ENCODE results near the gene ATOX1.
"Not testable (repeated sequence)": the region's sequence is repeated elsewhere in the genome, so short reads cannot be mapped to it uniquely, and the experiment has no call there.

Gene ATOX1

GRCh38 chr5:151729597-151729996 is 28.8 kb downstream of the ATOX1 start:
- not testable (repeated sequence) for DNase-seq

DNA sequence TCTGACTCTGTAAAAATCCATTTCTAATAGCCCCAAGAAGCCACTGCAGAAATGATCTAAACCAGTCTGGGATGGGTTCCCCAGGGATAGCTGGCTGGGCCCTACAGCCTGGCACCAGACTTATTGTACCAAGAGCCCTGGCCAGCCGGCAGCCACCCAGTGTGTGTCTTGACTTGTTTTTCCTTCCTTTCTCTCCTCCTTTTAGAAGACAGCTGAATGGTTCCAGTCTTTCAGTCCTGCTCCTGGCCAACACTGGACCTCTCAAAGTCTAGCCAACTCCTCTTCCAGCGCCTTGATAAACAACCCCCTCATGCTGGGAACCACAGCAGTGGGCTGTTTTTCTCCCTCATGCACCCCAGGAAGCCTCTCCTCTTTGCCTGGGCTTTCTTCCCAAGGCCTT is 34.1 kb downstream of the ATOX1 start:
- DNase-seq = no peak

DNA sequence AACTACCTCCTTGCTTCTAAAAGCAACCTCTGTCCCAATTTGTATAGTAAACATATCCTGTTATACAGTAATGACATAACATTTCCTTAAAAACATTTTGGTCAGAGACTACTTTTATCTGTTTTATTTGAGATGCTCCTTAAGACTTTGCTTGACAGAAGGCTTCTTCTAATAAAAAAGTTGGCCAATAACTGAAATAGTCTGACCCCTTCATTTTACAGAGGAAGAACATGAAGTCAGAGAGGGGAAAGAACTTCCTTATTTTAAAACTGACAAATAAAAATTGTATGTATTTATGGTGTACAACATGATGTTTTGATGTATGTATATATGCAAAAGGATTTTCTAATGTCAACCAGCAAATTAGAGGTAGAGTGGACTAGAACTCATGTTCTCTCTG is 35.9 kb downstream of the ATOX1 start:
- no peak for DNase-seq

- DNase-seq = no peak
Measured at GRCh38 chr5:151721812-151722391, 36.5 kb downstream of the ATOX1 start.

- no peak for DNase-seq
Measured at GRCh38 chr5:151721087-151721646, 37.3 kb downstream of the ATOX1 start.

GRCh38 chr5:151720215-151720614 is 38.2 kb downstream of the ATOX1 start:
- DNase-seq = no peak

- no peak for DNase-seq
Measured at GRCh38 chr5:151719228-151720000, 39.0 kb downstream of the ATOX1 start.

GRCh38 chr5:151718646-151719045 is 39.8 kb downstream of the ATOX1 start:
- no peak for DNase-seq

GRCh38 chr5:151718153-151718552 is 40.3 kb downstream of the ATOX1 start:
- DNase-seq = no peak

DNA sequence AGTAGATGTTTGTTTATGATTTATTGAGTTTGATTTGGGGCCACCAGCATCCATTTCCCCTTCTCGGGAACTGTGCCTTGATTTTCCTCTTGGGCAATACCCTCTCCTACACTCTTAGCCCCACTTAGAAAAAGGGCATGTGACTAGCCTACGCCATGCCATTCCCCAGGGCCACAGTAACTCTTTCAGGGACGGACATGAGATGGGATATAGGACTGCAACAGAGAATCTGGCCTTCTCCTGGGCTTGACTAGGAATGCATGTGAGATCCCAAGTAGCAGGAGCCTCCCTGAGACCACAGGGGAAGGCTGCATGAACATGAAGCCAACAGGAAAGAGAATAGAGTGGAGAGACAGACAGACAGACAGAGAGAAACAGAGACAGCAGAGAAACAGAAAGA is 41.0 kb downstream of the ATOX1 start:
- DNase-seq = no peak

- DNase-seq = no peak
Measured at GRCh38 chr5:151709109-151709735, 49.2 kb downstream of the ATOX1 start.

- DNase-seq = no peak
Measured at GRCh38 chr5:151708126-151708525, 50.3 kb downstream of the ATOX1 start.

- no peak for DNase-seq
Measured at GRCh38 chr5:151707567-151707966, 50.9 kb downstream of the ATOX1 start.

DNA sequence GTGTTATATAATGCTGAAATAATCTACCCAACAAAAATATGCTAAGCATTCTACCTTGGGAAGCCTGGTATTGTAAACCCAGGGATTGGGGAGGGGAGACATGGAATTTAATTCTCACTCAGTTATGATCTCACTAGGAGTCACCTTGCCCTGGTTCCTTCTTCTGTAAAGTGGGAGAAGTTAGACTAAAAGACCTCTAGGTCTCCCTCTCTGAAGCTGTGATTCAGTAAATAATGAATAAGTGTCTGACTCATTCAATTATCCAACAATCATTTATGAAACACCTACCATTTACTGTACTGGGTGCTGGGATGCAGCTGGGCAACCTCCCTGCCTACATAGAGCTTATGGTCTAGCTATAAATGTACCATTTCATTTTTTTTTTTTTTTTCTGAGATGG is 51.5 kb downstream of the ATOX1 start:
- no peak for DNase-seq

GRCh38 chr5:151703780-151704179 is 54.7 kb downstream of the ATOX1 start:
- DNase-seq = no peak

DNA sequence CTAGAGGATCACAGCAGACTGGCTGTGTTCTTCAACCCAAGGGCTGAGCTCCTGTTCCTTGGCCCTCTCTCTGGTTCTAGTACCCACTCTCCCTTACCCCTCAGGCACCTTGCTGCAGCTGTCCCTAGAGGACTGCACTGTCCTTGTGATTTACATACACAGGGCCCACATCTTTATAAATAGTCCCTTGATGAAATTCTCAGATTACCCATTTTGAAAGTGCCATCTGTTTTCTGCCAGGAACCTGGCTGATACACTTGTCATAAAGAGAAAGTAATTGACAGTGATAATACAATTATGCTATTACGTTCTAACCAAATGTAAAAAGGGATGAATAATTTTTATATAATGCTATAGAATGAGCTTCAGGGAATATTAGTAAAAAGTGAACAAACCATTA is 55.2 kb downstream of the ATOX1 start:
- DNase-seq = no peak

DNA sequence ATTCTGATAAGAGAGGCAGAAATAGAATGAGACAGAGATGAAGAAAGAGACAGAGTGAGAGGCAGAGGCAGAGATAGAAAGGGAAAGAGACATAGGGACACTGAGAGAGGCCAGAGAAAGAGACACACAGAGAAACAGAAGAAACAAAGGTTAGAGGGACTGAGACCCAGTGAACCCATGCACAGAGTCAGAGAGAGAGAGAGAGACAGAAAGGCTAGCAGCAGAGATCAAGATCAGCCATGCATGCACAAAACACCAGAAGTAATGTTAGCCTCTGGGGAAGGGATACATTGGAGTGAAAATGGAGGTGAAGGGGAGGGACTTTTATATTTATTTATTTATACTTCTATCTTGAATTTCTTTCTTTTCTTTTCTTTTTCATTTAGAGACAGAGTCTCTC is 57.6 kb downstream of the ATOX1 start:
- no peak for DNase-seq

DNA sequence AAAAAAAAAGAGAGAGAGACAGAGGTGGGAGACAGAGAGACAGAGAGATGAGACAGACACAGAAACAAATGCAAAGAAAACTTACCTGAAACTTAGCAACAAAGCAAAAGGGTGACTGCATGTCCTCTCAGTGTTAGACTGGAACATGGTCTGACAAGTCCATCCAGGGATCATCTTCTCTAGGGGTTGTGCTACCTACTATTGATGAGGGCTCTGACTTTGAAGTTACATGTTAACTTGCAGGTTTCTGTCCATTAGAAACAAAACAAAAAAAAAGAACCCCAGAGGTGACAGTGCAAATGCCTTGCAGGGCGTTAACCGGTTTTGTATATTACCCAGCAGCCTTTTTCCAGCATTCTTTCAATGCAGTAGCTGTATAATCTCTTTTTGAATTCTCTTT is 58.1 kb downstream of the ATOX1 start:
- DNase-seq = no peak

DNA sequence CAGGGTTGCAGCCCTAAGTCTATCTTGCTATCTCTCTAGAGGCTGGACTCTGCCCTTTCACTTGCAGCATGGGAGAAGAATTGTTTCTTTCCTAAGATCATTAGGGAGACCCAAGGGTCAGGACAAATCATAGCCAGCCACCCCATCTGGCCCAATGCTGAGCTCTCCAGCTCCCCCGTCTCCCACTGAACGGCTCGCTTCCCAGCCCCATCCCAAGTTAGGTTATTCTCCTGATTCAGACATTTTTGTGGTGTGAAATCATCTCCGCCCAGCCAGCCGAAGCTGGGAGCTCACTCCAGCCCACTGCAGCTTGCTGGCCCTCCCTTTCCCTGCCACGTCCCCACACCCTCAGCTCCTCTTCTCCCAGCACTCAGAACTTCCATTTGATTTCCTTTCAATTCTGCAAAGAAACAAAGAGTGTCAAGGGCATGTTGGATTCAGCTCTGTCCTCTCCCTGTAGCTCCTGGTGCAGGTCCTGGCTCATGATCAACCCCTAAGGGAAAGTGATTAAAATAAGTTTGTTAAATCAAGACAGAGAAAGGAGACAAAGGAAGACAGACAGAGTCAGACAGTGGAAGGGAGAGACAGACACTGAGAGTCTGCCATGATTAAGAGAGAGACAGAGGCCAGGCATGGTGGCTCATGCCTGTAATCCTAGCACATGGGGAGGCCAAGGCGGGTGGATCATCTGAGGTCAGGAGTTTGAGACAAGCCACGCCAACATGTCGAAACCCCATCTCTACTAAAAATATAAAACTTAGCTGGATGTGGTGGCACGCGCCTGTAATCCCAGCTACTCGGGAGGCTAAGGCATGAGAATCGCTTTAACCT is 59.1 kb downstream of the ATOX1 start:
- DNase-seq = no peak

- DNase-seq = not testable (repeated sequence)
Measured at GRCh38 chr5:151698081-151698480, 60.4 kb downstream of the ATOX1 start.

- DNase-seq = no peak
Measured at GRCh38 chr5:151697452-151697851, 61.0 kb downstream of the ATOX1 start.

DNA sequence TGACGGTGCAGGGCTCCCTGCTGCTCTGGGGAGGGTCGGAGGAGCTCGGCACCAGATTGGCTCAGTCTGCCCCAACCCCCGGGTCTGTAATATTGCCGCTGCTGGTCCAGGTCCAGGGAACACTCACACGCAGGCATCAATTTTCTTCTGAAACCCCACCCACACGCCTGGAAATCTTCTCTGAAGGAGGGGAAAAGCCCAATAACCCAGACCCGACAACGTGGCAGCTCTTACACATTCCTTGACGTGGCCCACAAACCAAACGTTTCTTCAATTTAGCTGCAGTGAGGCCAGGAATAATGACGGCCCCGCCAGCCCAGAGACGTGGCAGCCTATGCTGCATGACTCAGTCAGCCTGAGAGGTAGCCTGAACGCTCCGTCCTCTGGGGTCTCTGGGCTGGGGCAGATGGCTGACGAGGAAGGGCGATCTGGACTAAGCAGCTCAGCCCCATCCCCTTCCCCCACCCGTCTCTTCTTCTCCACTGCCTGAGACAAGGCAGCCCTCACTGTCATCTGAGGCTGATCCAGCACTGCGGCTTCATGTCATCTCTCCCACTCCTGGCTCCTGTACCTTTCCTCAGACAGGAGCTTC is 61.9 kb downstream of the ATOX1 start:
- DNase-seq = no peak

- no peak for DNase-seq
Measured at GRCh38 chr5:151695464-151695863, 63.0 kb downstream of the ATOX1 start.

All from stimulated activated CD4-positive, alpha-beta T cell treated with anti-CD3 and anti-CD28 coated beads, Interleukin-4, amount 100 ng/mL, for 1 hour (primary cell).